Stimulated activated CD8-positive, alpha-beta memory T cell treated with anti-CD3 and anti-CD28 coated beads, Interleukin-15, amount 100 ng/mL, for 24 hours (primary cell): ENCODE results near the gene TMCO6.

ENCODE experiments used
- DNase-seq: peaks from one replicate; pipeline ENCODE4 v3.0.0-alpha.2; 2020; ENCODE audit warnings: low read depth

TMCO6 gene

GRCh38 chr5:140673187-140673976 lies 34.1 kb downstream of the TMCO6 start, which contains the start of gene DND1:
TSS of gene DND1 (minus strand) at chr5:140673576. CDS start at chr5:140673542, 34 bp downstream.
- no peak for DNase-seq

GRCh38 chr5:140674211-140674610 lies 35.0 kb downstream of the TMCO6 start:
- no peak for DNase-seq

- no peak for DNase-seq
Measured at GRCh38 chr5:140674629-140675028, 35.4 kb downstream of the TMCO6 start.

- DNase-seq = no peak
Measured at GRCh38 chr5:140677947-140678346, 38.7 kb downstream of the TMCO6 start.

- DNase-seq = no peak
Measured at GRCh38 chr5:140678993-140679392, 39.7 kb downstream of the TMCO6 start.

- no peak for DNase-seq
Measured at GRCh38 chr5:140690376-140690932, 51.2 kb downstream of the TMCO6 start.

GRCh38 chr5:140690941-140691924 lies 52.0 kb downstream of the TMCO6 start, which contains the start of the genes HARS1 and HARS2:
TSS of gene HARS1 (minus strand) at chr5:140691370. CDS start at chr5:140691304, 66 bp downstream.
TSS of gene HARS2 (plus strand) at chr5:140691455. CDS start at chr5:140691649, 194 bp downstream.
- peak; percentile 59 for DNase-seq

GRCh38 chr5:140694276-140694675 lies 55.0 kb downstream of the TMCO6 start:
- no peak for DNase-seq
